B cell (primary cell): ENCODE measurements around the gene SLC22A13. TPM values are rescaled to one million over a fixed set of nuclear protein-coding genes. Genes with fewer than 3 reads are reported as not detected.

Experiments
- ATAC-seq: fragments of 200-7000 bp; cut with Tn5 transposase; one replicate; pipeline ENCODE4 v1.10.0; 2021; ENCODE audit warnings: low read depth, mild to moderate bottlenecking, moderate number of reproducible peaks, moderate library complexity
- CTCF ChIA-PET: fragments of 350-600 bp; sonication (Branson Sonifier 250); formaldehyde crosslinking; loops from one replicate; lab custom pipeline; 2021; ENCODE audit warnings: antibody characterized with exemption, inconsistent platforms; lab: Charles Lee
- POLR2A ChIA-PET: fragments of 350-600 bp; sonication (Branson Sonifier 250); formaldehyde crosslinking; loops from one replicate; lab custom pipeline; 2021; ENCODE audit warnings: antibody characterized with exemption; lab: Charles Lee
- DNase-seq: peaks from one replicate; pipeline ENCODE4 v3.0.0; 2013
- H2AFZ ChIP-seq: 2 replicates; pipeline ENCODE4 v1.6.1; 2012; ENCODE audit warnings: mild to moderate bottlenecking, low read depth, low read length; ENCODE audit not compliant: insufficient read depth, poor library complexity, severe bottlenecking
- H3K27ac ChIP-seq, 2 donors: 1 replicate in 1 of 2; 2 replicates in 1 of 2; pipeline ENCODE4 v1.5.1; 2012 to 2013; ENCODE audit warnings: low read length in 2 of 2, mild to moderate bottlenecking in 2 of 2, moderate library complexity in 1 of 2
- H3K27me3 ChIP-seq, 4 experiments: fragments of 200-600 bp in 1 of 4; sonication (generic) in 1 of 4; replicated peaks in 1 of 4; 1 replicate in 2 of 4; 2 replicates in 2 of 4; pipeline versions ENCODE4 v1.6.1 to v1.7.0; 2013 to 2016; ENCODE audit warnings: low read length in 3 of 4, mild to moderate bottlenecking in 2 of 4, mixed read lengths in 1 of 4, moderate library complexity in 1 of 4; ENCODE audit not compliant: insufficient read depth in 4 of 4, control insufficient read depth in 3 of 4; ENCODE audit errors: control extremely low read depth in 1 of 4
- H3K36me3 ChIP-seq, 2 experiments: replicated peaks in 1 of 2; 1 replicate in 1 of 2; 2 replicates in 1 of 2; pipeline versions ENCODE4 v1.6.1 to v1.7.1; 2013; ENCODE audit warnings: low read length in 1 of 2; ENCODE audit not compliant: insufficient read depth in 2 of 2, control insufficient read depth in 1 of 2; ENCODE audit errors: control extremely low read depth in 1 of 2, extremely low read depth in 1 of 2
- H3K4me1 ChIP-seq, 2 donors: fragments of 200-600 bp in 1 of 2; sonication (generic) in 1 of 2; 1 replicate in 1 of 2; 2 replicates in 1 of 2; pipeline versions ENCODE4 v1.5.1 to v1.6.1; 2013 to 2017; ENCODE audit warnings: low read length in 2 of 2; ENCODE audit not compliant: control insufficient read depth in 2 of 2, insufficient read depth in 2 of 2
- H3K4me2 ChIP-seq: replicated peaks from 2 replicates; pipeline ENCODE3; 2012; ENCODE audit warnings: mild to moderate bottlenecking, low read depth, low read length; ENCODE audit not compliant: poor library complexity, severe bottlenecking
- H3K4me3 ChIP-seq, 5 experiments: fragments of 200-600 bp in 1 of 5; sonication (generic) in 1 of 5; 1 replicate in 3 of 5; 2 replicates in 2 of 5; pipeline versions ENCODE4 v1.5.1 to v1.7.0; 2011 to 2016; ENCODE audit warnings: low read length in 4 of 5, mild to moderate bottlenecking in 4 of 5, low read depth in 2 of 5, control low read depth in 1 of 5, moderate library complexity in 1 of 5; ENCODE audit not compliant: insufficient read depth in 1 of 5; ENCODE audit errors: control extremely low read depth in 1 of 5, extremely low read depth in 1 of 5
- H3K79me2 ChIP-seq: fragments of 200-600 bp; sonication (generic); one replicate; pipeline ENCODE4 v1.6.0; 2016; ENCODE audit warnings: low read length; ENCODE audit not compliant: control insufficient read depth, insufficient read depth
- H3K9ac ChIP-seq: fragments of 200-600 bp; sonication (generic); 2 replicates; pipeline ENCODE4 v1.6.1; 2017; ENCODE audit warnings: mild to moderate bottlenecking, low read length, moderate library complexity
- H3K9me3 ChIP-seq, 3 donors: one replicate each; pipeline versions ENCODE4 v1.6.1 to v1.7.1; 2013; ENCODE audit warnings: low read length in 2 of 3; ENCODE audit not compliant: control insufficient read depth in 2 of 3, insufficient read depth in 1 of 3; ENCODE audit errors: control extremely low read depth in 1 of 3
- H4K20me1 ChIP-seq: 2 replicates; pipeline ENCODE4 v1.6.0; 2012; ENCODE audit warnings: mild to moderate bottlenecking, low read length; ENCODE audit not compliant: insufficient read depth, control insufficient read depth, poor library complexity, severe bottlenecking
- H3K27ac Mint-ChIP-seq: one replicate; pipeline ENCODE4 v1.8.0; 2021; ENCODE audit warnings: mixed read lengths
- H3K27me3 Mint-ChIP-seq: one replicate; pipeline ENCODE4 v1.8.0; 2021; ENCODE audit warnings: mixed read lengths
- H3K4me1 Mint-ChIP-seq: one replicate; pipeline ENCODE4 v1.8.0; 2021; ENCODE audit warnings: mixed read lengths
- H3K4me3 Mint-ChIP-seq: one replicate; pipeline ENCODE4 v1.8.0; 2021; ENCODE audit warnings: mixed read lengths
- H3K9me3 Mint-ChIP-seq: one replicate; pipeline ENCODE4 v1.8.0; 2022; ENCODE audit warnings: mixed read lengths; ENCODE audit not compliant: insufficient read depth
- CTCF ChIP-seq: fragments of 200-600 bp; IDR thresholded peaks from one replicate; pipeline ENCODE4 v1.8.0; 2022; ENCODE audit warnings: antibody characterized with exemption, mild to moderate bottlenecking
- EZH2 ChIP-seq: IDR thresholded peaks from 2 replicates; pipeline ENCODE4 v1.6.1; 2012; ENCODE audit warnings: borderline replicate concordance, low read depth, mild to moderate bottlenecking, moderate library complexity, low read length; ENCODE audit not compliant: insufficient read depth, poor library complexity, severe bottlenecking
- WGBS: methylation state at CpG from one replicate; pipeline ENCODE4 v1.1.5; 2013; ENCODE audit warnings: missing lambda C conversion rate; ENCODE audit not compliant: insufficient coverage; 5-methylcytosine and 5-hydroxymethylcytosine counted together
- intact Hi-C: fragments of 100-400 bp; cut with micrococcal nuclease; formaldehyde crosslinking; loops from one replicate; pipeline ENCODE4 v1.10.0; 2022
- polyA plus RNA-seq: library from polyadenylated mRNA; depleted of rRNA; stranded (reverse); fragments of >200 nt; gene quantifications from 2 replicates; pipeline ENCODE4 v1.2.3, GENCODE V29; 2012
- total RNA-seq, 2 donors: library from RNA; stranded (reverse); fragments of 120-200 nt in 1 of 2; gene quantifications; 1 replicate in 1 of 2; 2 replicates in 1 of 2; pipeline versions ENCODE4 v1.2.3 to v1.2.4, GENCODE V29; 2013 to 2022

Gene SLC22A13
- total and polyA plus RNA-seq, 2 donors (not counting 1 experiment from before 2014, with no cell fraction given) = 0.31 to 0.91 TPM

DNA sequence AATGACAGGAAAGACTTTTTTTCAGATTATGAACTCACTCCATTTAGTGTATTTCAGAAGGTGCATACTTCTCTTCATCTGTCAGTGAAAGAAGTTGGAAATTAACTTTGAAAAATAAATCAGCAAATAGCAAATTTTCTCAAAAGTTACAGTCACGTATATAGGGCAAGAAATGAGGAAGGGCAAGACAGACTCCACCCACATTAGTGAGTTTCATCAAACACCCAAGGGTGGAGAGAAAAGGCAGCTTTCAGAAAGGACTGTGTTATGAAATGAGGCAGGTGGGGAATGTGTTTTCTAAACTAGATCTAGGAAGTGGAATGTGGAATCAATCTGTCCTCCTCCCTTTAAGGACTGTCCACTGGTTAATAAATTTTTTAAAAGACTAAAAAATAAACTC, 2.9 kb downstream of the SLC22A13 start:
- no peak for TF ChIP-seq EZH2
- no peak for TF ChIP-seq CTCF
- Histone ChIP-seq H3K27ac (peak overlapping the region in 1 of 2 donors; percentile 54), H3K4me3 (peak overlapping the region in 2 of 5 experiments; percentile 18 to 27), H3K79me2 (no peaks in the 10 kb centered on the region), H3K36me3 (no peaks in the 10 kb centered on the region), H2AFZ (peak overlapping the region; percentile 66), H3K4me1 (peaks cover 20 to 28% of the 10 kb centered on the region in 2 donors), H3K9me3 (no peaks in the 10 kb centered on the region), H3K9ac (peak overlapping the region; percentile 42), H3K4me2 (peak overlapping the region; percentile 55), H3K27me3 (no peaks in the 10 kb centered on the region), H4K20me1 (no peaks in the 10 kb centered on the region)
- peaks cover 27% of the 10 kb centered on the region for H3K4me1 Mint-ChIP-seq
- peak overlapping the region; percentile 0 for H3K27ac Mint-ChIP-seq
- ATAC-seq (no peak), DNase-seq (peak; percentile 32)
- intact Hi-C loops = no loop called here
- H3K9me3 Mint-ChIP-seq = no peaks in the 10 kb centered on the region
- ChIA-PET CTCF (interaction anchor here (1.0 kb wide), 1 partner anchor 294 kb away, joined by 3 read pairs; no protein-coding TSS in a partner anchor), POLR2A (interaction anchor here (0.6 kb wide), 1 partner anchor 141 kb away, joined by 6 read pairs; no protein-coding TSS in a partner anchor)
- H3K27me3 Mint-ChIP-seq = no peaks in the 10 kb centered on the region
- no CpG with 5 or more reads among the region's 1 CpG for WGBS
- H3K4me3 Mint-ChIP-seq = peak overlapping the region; percentile 71

DNA sequence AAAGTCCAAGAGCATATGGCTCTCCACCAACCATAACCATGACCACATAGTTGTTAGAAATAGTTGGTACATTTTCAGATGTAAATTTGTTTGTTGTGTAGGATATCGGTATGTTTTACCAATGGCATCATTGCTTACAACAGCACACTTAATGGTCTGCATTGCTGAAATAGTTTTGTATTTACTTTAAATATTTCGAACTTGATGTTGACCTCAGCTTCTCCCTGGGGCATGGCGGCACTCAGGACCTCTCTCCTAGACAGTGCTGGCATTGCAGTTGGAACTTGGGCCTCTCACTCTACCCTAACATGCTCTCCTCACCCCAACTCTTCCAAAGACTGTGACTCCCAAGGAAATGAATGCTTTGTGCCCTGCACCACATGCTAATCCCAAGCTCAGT, 5.0 kb downstream of the SLC22A13 start:
- Histone ChIP-seq H3K4me2 (no peak overlapping the region), H3K4me1 (peaks cover 20 to 28% of the 10 kb centered on the region in 2 donors), H3K9me3 (no peaks in the 10 kb centered on the region), H3K36me3 (no peaks in the 10 kb centered on the region), H3K79me2 (no peaks in the 10 kb centered on the region), H4K20me1 (no peaks in the 10 kb centered on the region), H3K4me3 (no peak overlapping the region), H3K27me3 (no peaks in the 10 kb centered on the region), H3K9ac (no peak overlapping the region), H2AFZ (no peak overlapping the region), H3K27ac (no peak overlapping the region)
- ATAC-seq (no peak), DNase-seq (no peak)
- no peak overlapping the region for H3K4me3 Mint-ChIP-seq
- no peaks in the 10 kb centered on the region for H3K9me3 Mint-ChIP-seq
- peaks cover 27% of the 10 kb centered on the region for H3K4me1 Mint-ChIP-seq
- POLR2A ChIA-PET = no interaction called here
- no peak for TF ChIP-seq EZH2
- TF ChIP-seq CTCF = no peak
- intact Hi-C loops = no loop called here
- CTCF ChIA-PET = no interaction called here
- H3K27ac Mint-ChIP-seq = no peak overlapping the region
- WGBS = 100% methylated on average over 1 of the region's 3 CpGs
- no peaks in the 10 kb centered on the region for H3K27me3 Mint-ChIP-seq
